HepG2 (cell line): ENCODE data around the gene OR7G1. TPM values are rescaled to one million over a fixed set of nuclear protein-coding genes. Genes with fewer than 3 reads are reported as not detected.

ENCODE experiments used
- AHR ChIP-seq: IDR thresholded peaks from 2 replicates; pipeline ENCODE4 v1.6.1; 2018; ENCODE audit warnings: missing genetic modification reagents, missing compliant biosample characterization
- CENPX ChIP-seq: sonication (generic); formaldehyde crosslinking; IDR thresholded peaks from 2 replicates; pipeline ENCODE4 v1.9.0; 2021; ENCODE audit warnings: mild to moderate bottlenecking, missing genetic modification reagents, moderate library complexity
- IKZF4 ChIP-seq: sonication (generic); formaldehyde crosslinking; IDR thresholded peaks from 2 replicates; pipeline ENCODE4 v1.5.1; 2020; ENCODE audit warnings: borderline replicate concordance, mild to moderate bottlenecking, low read depth, missing genetic modification reagents; ENCODE audit errors: not compliant biosample characterization
- MAX ChIP-seq: IDR thresholded peaks from 2 replicates; pipeline ENCODE4 v1.6.1; 2012; ENCODE audit warnings: inconsistent platforms
- NRL ChIP-seq: sonication (generic); formaldehyde crosslinking; IDR thresholded peaks from 2 replicates; pipeline ENCODE4 v1.5.0; 2020; ENCODE audit warnings: missing genetic modification reagents, mild to moderate bottlenecking, moderate library complexity, borderline replicate concordance
- RFXANK ChIP-seq: IDR thresholded peaks from 2 replicates; pipeline ENCODE4 v1.6.1; 2016
- SKI ChIP-seq: fragments of 450-650 bp; IDR thresholded peaks from one replicate; pipeline ENCODE4 v1.6.1; 2018; ENCODE audit warnings: mild to moderate bottlenecking; ENCODE audit not compliant: partially characterized antibody
- SMAD3 ChIP-seq: sonication (generic); formaldehyde crosslinking; IDR thresholded peaks from 2 replicates; pipeline ENCODE4 v1.4.0; 2020; ENCODE audit warnings: missing genetic modification reagents
- SRSF4 ChIP-seq: fragments of 200-400 bp; formaldehyde crosslinking; IDR thresholded peaks from one replicate; pipeline ENCODE4 v1.6.1; 2018; ENCODE audit warnings: mild to moderate bottlenecking, low read depth, low read length, moderate library complexity; ENCODE audit not compliant: poor library complexity, severe bottlenecking
- STAT5B ChIP-seq: sonication (generic); formaldehyde crosslinking; IDR thresholded peaks from 2 replicates; pipeline ENCODE4 v1.4.0; 2020; ENCODE audit warnings: missing genetic modification reagents
- ZC3H4 ChIP-seq: sonication (generic); formaldehyde crosslinking; IDR thresholded peaks from 2 replicates; pipeline ENCODE4 v1.4.0; 2020; ENCODE audit warnings: missing genetic modification reagents, borderline replicate concordance
- ZFP37 ChIP-seq: sonication (generic); formaldehyde crosslinking; IDR thresholded peaks from 2 replicates; pipeline ENCODE4 v1.4.0; 2020; ENCODE audit warnings: missing genetic modification reagents, borderline replicate concordance
- ZNF121 ChIP-seq: sonication (generic); formaldehyde crosslinking; IDR thresholded peaks from 2 replicates; pipeline ENCODE4 v1.5.0; 2020; ENCODE audit warnings: mild to moderate bottlenecking, missing genetic modification reagents
- ZNF337 ChIP-seq: sonication (generic); formaldehyde crosslinking; IDR thresholded peaks from 2 replicates; pipeline ENCODE4 v1.5.1; 2020; ENCODE audit warnings: missing genetic modification reagents, low read depth, mild to moderate bottlenecking, borderline replicate concordance
- ZNF33B ChIP-seq: sonication (generic); formaldehyde crosslinking; IDR thresholded peaks from 2 replicates; pipeline ENCODE4 v1.5.1; 2020; ENCODE audit warnings: mild to moderate bottlenecking, missing genetic modification reagents
- ZNF34 ChIP-seq: sonication (generic); formaldehyde crosslinking; IDR thresholded peaks from 2 replicates; pipeline ENCODE4 v1.4.0; 2020; ENCODE audit warnings: mild to moderate bottlenecking, missing genetic modification reagents, borderline replicate concordance
- ZNF510 ChIP-seq: sonication (generic); formaldehyde crosslinking; IDR thresholded peaks from 2 replicates; pipeline ENCODE4 v1.4.0; 2020; ENCODE audit warnings: low read depth, mild to moderate bottlenecking, missing genetic modification reagents
- ZSCAN20 ChIP-seq: sonication (generic); formaldehyde crosslinking; IDR thresholded peaks from 2 replicates; pipeline ENCODE4 v1.4.0; 2020; ENCODE audit warnings: missing genetic modification reagents, mild to moderate bottlenecking, borderline replicate concordance
- polyA plus RNA-seq, 8 experiments: library from polyadenylated mRNA; depleted of rRNA in 3 of 8; stranded (reverse) in 7 of 8; unstranded in 1 of 8; fragments of >200 nt; fragmentation: Illumina TruSeq in 4 of 8; extraction: Trizol in 4 of 8; gene quantifications; 2 replicates each; pipeline versions ENCODE4 v1.2.1 to v1.2.3, GENCODE V29; 2011 to 2016; ENCODE audit warnings: low read depth in 4 of 8, missing spikeins in 1 of 8, mixed read lengths in 1 of 8; ENCODE audit not compliant: insufficient read depth in 1 of 8
- total RNA-seq, 5 experiments: library from RNA; depleted of rRNA; stranded (reverse); fragments of >200 nt; fragmentation: Illumina TruSeq; extraction: Trizol; gene quantifications; 2 replicates each; pipeline ENCODE4 v1.2.3, GENCODE V29; 2016; ENCODE audit warnings: low read depth in 1 of 5
- TF ChIP-seq, protein P1 (sequence below): IDR thresholded peaks from 2 replicates; pipeline ENCODE4 v1.6.1; 2016; ENCODE audit warnings: low read depth, missing genetic modification reagents, missing compliant biosample characterization
- TF ChIP-seq, protein P2 (sequence below): sonication (generic); formaldehyde crosslinking; IDR thresholded peaks from 2 replicates; pipeline ENCODE4 v1.9.0; 2022; ENCODE audit warnings: missing genetic modification reagents, mild to moderate bottlenecking, borderline replicate concordance
- TF ChIP-seq, protein P3 (sequence below): sonication (generic); formaldehyde crosslinking; IDR thresholded peaks from 2 replicates; pipeline ENCODE4 v1.4.0; 2020; ENCODE audit warnings: missing genetic modification reagents; ENCODE audit errors: not compliant biosample characterization

The OR7G1 gene
- total and polyA plus RNA-seq, 2 of the 13 experiments (the other 11 are each of a cell fraction or from before 2014, with no cell fraction given) = not detected

GRCh38 chr19:9140159-9140874 lies 24.8 kb upstream of the OR7G1 start, which contains the start of gene ZNF317 (continued):
- TF ChIP-seq, protein P1, sequence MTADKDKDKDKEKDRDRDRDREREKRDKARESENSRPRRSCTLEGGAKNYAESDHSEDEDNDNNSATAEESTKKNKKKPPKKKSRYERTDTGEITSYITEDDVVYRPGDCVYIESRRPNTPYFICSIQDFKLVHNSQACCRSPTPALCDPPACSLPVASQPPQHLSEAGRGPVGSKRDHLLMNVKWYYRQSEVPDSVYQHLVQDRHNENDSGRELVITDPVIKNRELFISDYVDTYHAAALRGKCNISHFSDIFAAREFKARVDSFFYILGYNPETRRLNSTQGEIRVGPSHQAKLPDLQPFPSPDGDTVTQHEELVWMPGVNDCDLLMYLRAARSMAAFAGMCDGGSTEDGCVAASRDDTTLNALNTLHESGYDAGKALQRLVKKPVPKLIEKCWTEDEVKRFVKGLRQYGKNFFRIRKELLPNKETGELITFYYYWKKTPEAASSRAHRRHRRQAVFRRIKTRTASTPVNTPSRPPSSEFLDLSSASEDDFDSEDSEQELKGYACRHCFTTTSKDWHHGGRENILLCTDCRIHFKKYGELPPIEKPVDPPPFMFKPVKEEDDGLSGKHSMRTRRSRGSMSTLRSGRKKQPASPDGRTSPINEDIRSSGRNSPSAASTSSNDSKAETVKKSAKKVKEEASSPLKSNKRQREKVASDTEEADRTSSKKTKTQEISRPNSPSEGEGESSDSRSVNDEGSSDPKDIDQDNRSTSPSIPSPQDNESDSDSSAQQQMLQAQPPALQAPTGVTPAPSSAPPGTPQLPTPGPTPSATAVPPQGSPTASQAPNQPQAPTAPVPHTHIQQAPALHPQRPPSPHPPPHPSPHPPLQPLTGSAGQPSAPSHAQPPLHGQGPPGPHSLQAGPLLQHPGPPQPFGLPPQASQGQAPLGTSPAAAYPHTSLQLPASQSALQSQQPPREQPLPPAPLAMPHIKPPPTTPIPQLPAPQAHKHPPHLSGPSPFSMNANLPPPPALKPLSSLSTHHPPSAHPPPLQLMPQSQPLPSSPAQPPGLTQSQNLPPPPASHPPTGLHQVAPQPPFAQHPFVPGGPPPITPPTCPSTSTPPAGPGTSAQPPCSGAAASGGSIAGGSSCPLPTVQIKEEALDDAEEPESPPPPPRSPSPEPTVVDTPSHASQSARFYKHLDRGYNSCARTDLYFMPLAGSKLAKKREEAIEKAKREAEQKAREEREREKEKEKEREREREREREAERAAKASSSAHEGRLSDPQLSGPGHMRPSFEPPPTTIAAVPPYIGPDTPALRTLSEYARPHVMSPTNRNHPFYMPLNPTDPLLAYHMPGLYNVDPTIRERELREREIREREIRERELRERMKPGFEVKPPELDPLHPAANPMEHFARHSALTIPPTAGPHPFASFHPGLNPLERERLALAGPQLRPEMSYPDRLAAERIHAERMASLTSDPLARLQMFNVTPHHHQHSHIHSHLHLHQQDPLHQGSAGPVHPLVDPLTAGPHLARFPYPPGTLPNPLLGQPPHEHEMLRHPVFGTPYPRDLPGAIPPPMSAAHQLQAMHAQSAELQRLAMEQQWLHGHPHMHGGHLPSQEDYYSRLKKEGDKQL (CRISPR knock-in tag) = no peak
- peak; percentile 79 for TF ChIP-seq MAX
- TF ChIP-seq NRL (CRISPR knock-in tag) = 0 out of 2 replicates have a peak, but pooled peaks have one; percentile 83
- no peak for TF ChIP-seq ZNF121 (CRISPR knock-in tag)
- peak; percentile 58 for TF ChIP-seq IKZF4 (CRISPR knock-in tag)
- no peak for TF ChIP-seq RFXANK (CRISPR knock-in tag)
- TF ChIP-seq, protein P2, sequence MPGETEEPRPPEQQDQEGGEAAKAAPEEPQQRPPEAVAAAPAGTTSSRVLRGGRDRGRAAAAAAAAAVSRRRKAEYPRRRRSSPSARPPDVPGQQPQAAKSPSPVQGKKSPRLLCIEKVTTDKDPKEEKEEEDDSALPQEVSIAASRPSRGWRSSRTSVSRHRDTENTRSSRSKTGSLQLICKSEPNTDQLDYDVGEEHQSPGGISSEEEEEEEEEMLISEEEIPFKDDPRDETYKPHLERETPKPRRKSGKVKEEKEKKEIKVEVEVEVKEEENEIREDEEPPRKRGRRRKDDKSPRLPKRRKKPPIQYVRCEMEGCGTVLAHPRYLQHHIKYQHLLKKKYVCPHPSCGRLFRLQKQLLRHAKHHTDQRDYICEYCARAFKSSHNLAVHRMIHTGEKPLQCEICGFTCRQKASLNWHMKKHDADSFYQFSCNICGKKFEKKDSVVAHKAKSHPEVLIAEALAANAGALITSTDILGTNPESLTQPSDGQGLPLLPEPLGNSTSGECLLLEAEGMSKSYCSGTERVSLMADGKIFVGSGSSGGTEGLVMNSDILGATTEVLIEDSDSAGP (CRISPR knock-in tag) = peak; percentile 73; the same call in 1 of the 2 replicates
- TF ChIP-seq ZFP37 = no peak
- TF ChIP-seq ZNF337 (CRISPR knock-in tag) = no peak
- TF ChIP-seq STAT5B (CRISPR knock-in tag) = no peak
- TF ChIP-seq ZNF510 = no peak
- no peak for TF ChIP-seq ZNF34 (CRISPR knock-in tag)
- TF ChIP-seq, protein P3, sequence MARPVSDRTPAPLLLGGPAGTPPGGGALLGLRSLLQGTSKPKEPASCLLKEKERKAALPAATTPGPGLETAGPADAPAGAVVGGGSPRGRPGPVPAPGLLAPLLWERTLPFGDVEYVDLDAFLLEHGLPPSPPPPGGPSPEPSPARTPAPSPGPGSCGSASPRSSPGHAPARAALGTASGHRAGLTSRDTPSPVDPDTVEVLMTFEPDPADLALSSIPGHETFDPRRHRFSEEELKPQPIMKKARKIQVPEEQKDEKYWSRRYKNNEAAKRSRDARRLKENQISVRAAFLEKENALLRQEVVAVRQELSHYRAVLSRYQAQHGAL (CRISPR knock-in tag) = no peak
- TF ChIP-seq ZC3H4 (CRISPR knock-in tag) = no peak
- TF ChIP-seq SKI = peak; percentile 9
- TF ChIP-seq ZNF33B (CRISPR knock-in tag) = no peak
- TF ChIP-seq SRSF4 = no peak
- TF ChIP-seq CENPX (CRISPR knock-in tag) = no peak
- TF ChIP-seq ZSCAN20 (CRISPR knock-in tag) = no peak
- no peak for TF ChIP-seq SMAD3 (CRISPR knock-in tag)
- no peak; the same call in 1 of the 2 replicates for TF ChIP-seq AHR (CRISPR knock-in tag)
